Tibial nerve (tissue), 4 donors: Measurements from ENCODE around the gene MINDY2.

Source experiments
- CTCF ChIP-seq, 5 experiments: fragments of 200-600 bp in 3 of 5; fragments of 450-650 bp in 2 of 5; sonication (generic) in 3 of 5; IDR thresholded peaks; one replicate each; pipeline ENCODE4 v1.5.1; 2016 to 2019; ENCODE audit warnings: antibody characterized with exemption in 5 of 5, mild to moderate bottlenecking in 3 of 5, moderate library complexity in 2 of 5
- EP300 ChIP-seq, 2 donors: sonication (generic); formaldehyde crosslinking; IDR thresholded peaks; one replicate each; pipeline ENCODE4 v1.6.1; 2017; ENCODE audit warnings: antibody characterized with exemption in 2 of 2, mild to moderate bottlenecking in 1 of 2

- TF ChIP-seq CTCF (IDR thresholded peaks at IDR 0.05) (no peak), EP300 (IDR thresholded peaks at IDR 0.05) (no peak)
Observed at GRCh38 chr15:58889363-58889762, 118.3 kb downstream of the MINDY2 start.
